ENCODE data around the gene ZFAND2A. TPM values are rescaled to one million over a fixed set of nuclear protein-coding genes. Genes with fewer than 3 reads are reported as not detected.

Gene ZFAND2A
- total RNA-seq, 1 experiment from 2014 or later = 14.5 TPM

- TF ChIP-seq ZNF532 (CRISPR knock-in tag; IDR thresholded peaks at IDR 0.05; ENCODE audit: borderline replicate concordance) (no peak), PRRX2 (CRISPR knock-in tag; IDR thresholded peaks at IDR 0.05) (no peak), SP1 (CRISPR knock-in tag; conservative IDR thresholded peaks at IDR 0.05) (no peak), ZBTB21 (CRISPR knock-in tag; IDR thresholded peaks at IDR 0.05; ENCODE audit: borderline replicate concordance) (no peak), FOXP1 (CRISPR knock-in tag; IDR thresholded peaks at IDR 0.05; ENCODE audit: borderline replicate concordance) (no peak), GABPB1 (CRISPR knock-in tag; IDR thresholded peaks at IDR 0.05) (no peak), ZNF396 (CRISPR knock-in tag; IDR thresholded peaks at IDR 0.05; ENCODE audit: borderline replicate concordance) (no peak), FOXP4 (CRISPR knock-in tag; IDR thresholded peaks at IDR 0.05) (no peak), ARID4B (CRISPR knock-in tag; IDR thresholded peaks at IDR 0.05; ENCODE audit: borderline replicate concordance) (no peak), OVOL2 (CRISPR knock-in tag; IDR thresholded peaks at IDR 0.05; ENCODE audit: borderline replicate concordance) (no peak)
Observed at GRCh38 chr7:1105189-1105588, 54.8 kb downstream of the ZFAND2A start (continued).

GRCh38 chr7:1104516-1105179, 55.3 kb downstream of the ZFAND2A start:
- POLR2A ChIA-PET = no interaction called here
- CTCF ChIA-PET = interaction anchor here (1.0 to 2.0 kb wide), 3 partner anchors 19 to 33 kb away, joined by 4 to 8 read pairs (median 4); a partner anchor contains a TSS
- TF ChIP-seq ZNF423 (CRISPR knock-in tag; IDR thresholded peaks at IDR 0.05) (no peak), ZNF281 (CRISPR knock-in tag; IDR thresholded peaks at IDR 0.05) (no peak), TEAD1 (CRISPR knock-in tag; IDR thresholded peaks at IDR 0.05) (no peak), PRRX2 (CRISPR knock-in tag; IDR thresholded peaks at IDR 0.05) (no peak), USF1 (CRISPR knock-in tag; IDR thresholded peaks at IDR 0.05) (no peak), MAX (CRISPR knock-in tag; IDR thresholded peaks at IDR 0.05) (no peak), HMGXB4 (CRISPR knock-in tag; IDR thresholded peaks at IDR 0.05) (no peak)

More at GRCh38 chr7:1104516-1105179, 55.3 kb downstream of the ZFAND2A start:
- Mint-ChIP-seq H3K36me3 (0 out of 2 replicates have a peak, but pooled peaks cover under 1% of the 10 kb centered on the region), H3K27me3 (ENCODE audit: low read depth) (no peaks in the 10 kb centered on the region), H3K27ac (no peak overlapping the region; the same call in 1 of the 2 replicates), H3K4me3 (no peak overlapping the region), H3K4me1 (no peaks in the 10 kb centered on the region), H3K9me3 (no peaks in the 10 kb centered on the region)
- no peak for DNase-seq (ENCODE audit: low spot score)
- ATAC-seq = no peak

Data from WTC11 (cell line).